ENCODE data around the gene APOF.

GRCh38 chr12:56374726-56375597, 12.3 kb upstream of the APOF start:
- TF ChIP-seq HDAC6 (IDR thresholded peaks at IDR 0.05; ENCODE audit: low read depth, low read length) (no peak), CTCF (CRISPR knock-in tag; IDR thresholded peaks at IDR 0.05) (no peak), ZNF121 (CRISPR knock-in tag; IDR thresholded peaks at IDR 0.05) (no peak), FOXP4 (CRISPR knock-in tag; IDR thresholded peaks at IDR 0.05) (no peak), ETV5 (CRISPR knock-in tag; IDR thresholded peaks at IDR 0.05; ENCODE audit: borderline replicate concordance) (no peak), NFIC (IDR thresholded peaks at IDR 0.05; ENCODE audit: low read length) (no peak), POLR2A (IDR thresholded peaks at IDR 0.05; ENCODE audit: insufficient read depth in 1 of 2, low read depth in 2 of 2, low read length in 2 of 2) (no peak), IKZF1 (IDR thresholded peaks at IDR 0.05) (no peak)
- TF ChIP-seq, protein P1, sequence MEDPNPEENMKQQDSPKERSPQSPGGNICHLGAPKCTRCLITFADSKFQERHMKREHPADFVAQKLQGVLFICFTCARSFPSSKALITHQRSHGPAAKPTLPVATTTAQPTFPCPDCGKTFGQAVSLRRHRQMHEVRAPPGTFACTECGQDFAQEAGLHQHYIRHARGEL (CRISPR knock-in tag; IDR thresholded peaks at IDR 0.05): no peak
- TF ChIP-seq, protein P2, sequence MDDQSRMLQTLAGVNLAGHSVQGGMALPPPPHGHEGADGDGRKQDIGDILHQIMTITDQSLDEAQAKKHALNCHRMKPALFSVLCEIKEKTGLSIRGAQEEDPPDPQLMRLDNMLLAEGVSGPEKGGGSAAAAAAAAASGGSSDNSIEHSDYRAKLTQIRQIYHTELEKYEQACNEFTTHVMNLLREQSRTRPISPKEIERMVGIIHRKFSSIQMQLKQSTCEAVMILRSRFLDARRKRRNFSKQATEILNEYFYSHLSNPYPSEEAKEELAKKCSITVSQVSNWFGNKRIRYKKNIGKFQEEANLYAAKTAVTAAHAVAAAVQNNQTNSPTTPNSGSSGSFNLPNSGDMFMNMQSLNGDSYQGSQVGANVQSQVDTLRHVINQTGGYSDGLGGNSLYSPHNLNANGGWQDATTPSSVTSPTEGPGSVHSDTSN (CRISPR knock-in tag; IDR thresholded peaks at IDR 0.05; ENCODE audit: borderline replicate concordance): no peak
